Posterior vena cava (tissue), 2 donors: ENCODE results near the gene GPR31. TPM values are rescaled to one million over a fixed set of nuclear protein-coding genes. Genes with fewer than 3 reads are reported as not detected.

ENCODE experiments used
- DNase-seq: peaks from one replicate; pipeline ENCODE4 v3.0.0-alpha.2; 2020; ENCODE audit warnings: low spot score
- intact Hi-C, 2 donors: fragments of 100-400 bp; cut with DNase I; formaldehyde crosslinking; loops; one replicate each; pipeline versions ENCODE4 v1.14.1 to v1.14.2; 2022 to 2023
- total RNA-seq, 2 donors: library from RNA; stranded (reverse); fragmentation: NEBNext Ultra II Directional; extraction: Animal tissue kit (Norgen Biotek cat#: 25700); gene quantifications; one replicate each; pipeline ENCODE4 v1.2.1, GENCODE V29; 2021
- donor health status: DM: yes; HTN: yes; CAD: no.
- donor health status: DM: yes; HTN: yes; CAD: no.

Gene GPR31
- total RNA-seq, 2 donors from 2014 or later, result not detected

DNA sequence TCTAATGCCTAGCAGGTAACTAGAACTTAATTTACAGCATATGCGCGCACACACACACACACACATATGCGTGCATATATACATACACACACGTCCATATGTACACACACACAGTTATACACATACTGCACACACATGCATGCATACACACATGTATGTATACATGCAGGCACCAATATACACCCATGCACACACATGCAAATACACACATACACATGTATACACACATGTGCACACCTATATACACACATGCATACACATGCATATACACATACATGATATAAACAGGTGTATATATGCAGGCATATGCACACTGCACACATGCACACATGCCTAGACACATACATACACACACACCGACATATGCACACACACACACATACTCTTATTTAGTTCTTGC lies 33.0 kb downstream of the GPR31 start:
- intact Hi-C loops, result loop anchor here in 1 of 2 donors (10.0 kb wide), 1 partner anchor 120 kb away; no protein-coding TSS in a partner anchor
- DNase-seq, result no peak

DNA sequence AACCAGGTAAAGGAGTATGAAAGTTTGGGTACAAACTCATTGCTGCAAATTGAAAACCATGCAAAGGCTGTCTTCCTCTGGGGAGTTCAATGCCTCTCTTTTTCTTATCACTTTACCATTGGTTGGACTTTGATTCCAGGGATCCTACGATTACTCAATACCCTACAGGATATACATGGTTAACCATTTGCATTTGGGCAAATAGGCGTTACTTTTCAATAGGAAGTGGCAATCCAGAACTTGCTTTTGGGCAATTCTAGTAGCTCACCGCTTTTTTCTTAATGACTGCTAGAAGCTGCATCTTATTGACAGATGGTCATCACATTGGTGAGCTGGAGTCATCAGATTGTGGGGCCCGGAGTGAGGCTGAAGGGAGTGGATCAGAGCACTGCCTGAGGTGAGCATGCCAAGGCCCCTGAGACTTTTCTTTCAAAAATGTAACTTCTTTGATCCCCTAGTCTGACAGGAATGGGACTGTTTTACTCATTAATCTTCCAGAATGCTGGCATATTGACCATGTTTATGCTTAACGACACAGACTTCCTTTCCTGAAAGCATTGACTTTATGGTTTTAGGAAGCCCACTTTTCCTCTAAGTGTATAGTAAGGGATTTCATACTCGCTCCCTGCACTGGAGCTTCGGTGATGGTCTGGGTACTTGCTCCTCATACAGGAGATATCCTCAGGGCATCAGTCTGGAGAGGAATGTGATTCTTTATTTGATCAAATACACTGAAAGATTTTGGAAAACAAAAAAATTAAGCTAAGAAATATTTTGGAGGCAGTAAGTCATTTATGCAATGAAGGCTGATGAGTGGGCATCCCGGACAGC lies 34.7 kb downstream of the GPR31 start, which contains the start of gene CCR6:
CCR6 (plus strand) TSS at position 270 of the 831 bp plus-strand sequence. CDS start 13,039 bp downstream, outside the sequence.
- intact Hi-C loops, result loop anchor here in 1 of 2 donors (10.0 kb wide), 1 partner anchor 118 kb away; no protein-coding TSS in a partner anchor
- no peak for DNase-seq

DNA sequence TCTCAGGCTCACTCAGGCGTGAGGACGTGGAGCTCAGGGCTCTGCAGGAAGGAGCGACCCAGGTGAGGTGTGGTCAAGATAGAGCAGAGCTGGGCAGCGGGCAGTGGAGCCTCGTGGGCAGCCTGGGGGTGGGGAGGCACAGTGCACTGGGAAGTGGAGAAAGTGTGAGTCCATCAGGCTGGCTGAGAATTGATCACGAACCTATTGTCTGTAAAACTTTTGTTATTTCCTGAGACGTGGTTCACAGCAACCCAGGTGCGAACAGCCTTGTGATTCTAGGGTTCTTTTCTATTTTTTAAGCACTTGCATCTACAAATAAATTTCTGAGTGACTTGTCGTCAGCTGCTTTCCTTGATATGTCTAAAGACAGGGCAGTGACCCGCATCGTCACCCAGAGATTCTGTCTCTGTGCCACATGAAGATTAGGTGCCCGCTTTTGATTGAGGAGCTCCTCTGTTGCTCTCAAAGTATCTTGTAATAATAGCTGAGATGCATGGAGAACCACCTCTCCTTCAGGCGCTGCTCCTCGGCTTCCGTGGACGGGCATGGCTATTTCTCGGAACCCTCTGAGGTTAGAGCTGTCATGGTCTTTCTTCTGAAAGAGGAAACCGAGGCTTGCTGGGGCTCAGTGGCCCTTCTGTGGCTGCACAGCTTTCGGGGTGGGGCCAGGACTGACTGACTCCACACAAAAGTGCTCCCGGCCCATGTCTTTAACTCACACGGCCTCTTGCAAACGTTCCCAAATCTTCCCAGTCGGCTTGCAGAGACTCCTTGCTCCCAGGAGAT lies 35.5 kb downstream of the GPR31 start:
- intact Hi-C loops, result loop anchor here in 1 of 2 donors (10.0 kb wide), 1 partner anchor 117 kb away; no protein-coding TSS in a partner anchor
- no peak for DNase-seq

DNA sequence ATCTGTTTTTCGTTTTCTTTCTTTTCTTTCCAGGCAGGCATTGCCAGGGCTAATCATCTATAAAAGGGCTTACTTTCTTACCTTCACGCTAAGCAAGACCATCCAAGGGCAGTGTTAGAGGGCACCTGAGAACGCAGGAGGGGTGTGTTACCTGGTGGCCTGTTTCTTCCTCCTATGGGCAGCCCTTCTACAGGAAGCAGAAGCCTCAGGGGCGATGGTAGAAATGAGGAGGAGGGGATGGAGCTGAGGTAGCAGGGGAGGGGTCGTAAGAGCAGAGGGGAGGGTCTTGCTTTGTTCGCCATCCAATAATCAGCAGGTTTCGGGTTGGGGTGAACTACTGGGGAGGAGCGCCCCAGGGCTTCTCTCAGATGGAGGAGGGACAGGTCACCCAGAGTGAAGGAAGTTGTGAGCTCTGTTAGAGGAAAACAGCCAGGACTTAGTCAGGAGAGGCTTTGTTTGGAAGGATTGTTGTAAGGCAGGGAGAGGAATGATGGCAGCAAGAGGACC lies 36.4 kb downstream of the GPR31 start:
- intact Hi-C loops, result loop anchor here in 1 of 2 donors (10.0 kb wide), 1 partner anchor 117 kb away; no protein-coding TSS in a partner anchor
- no peak for DNase-seq

DNA sequence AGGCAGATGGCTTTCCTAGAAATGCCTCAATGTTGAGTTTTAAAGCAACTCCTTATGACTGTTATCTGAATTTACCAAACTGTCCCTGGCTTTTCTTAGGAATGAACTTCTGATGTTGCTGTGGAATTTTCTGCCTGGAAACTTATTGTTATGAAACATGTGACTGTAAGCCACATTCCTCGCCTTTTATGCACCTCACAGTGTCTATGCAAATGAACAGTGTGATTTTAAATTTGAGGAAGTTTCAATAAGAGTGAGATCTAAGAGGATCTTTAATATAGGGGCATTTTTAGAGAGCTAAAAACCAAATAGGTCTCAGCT lies 37.2 kb downstream of the GPR31 start:
- no peak for DNase-seq
- intact Hi-C loops, result loop anchor here in 1 of 2 donors (10.0 kb wide), 1 partner anchor 116 kb away; no protein-coding TSS in a partner anchor

DNA sequence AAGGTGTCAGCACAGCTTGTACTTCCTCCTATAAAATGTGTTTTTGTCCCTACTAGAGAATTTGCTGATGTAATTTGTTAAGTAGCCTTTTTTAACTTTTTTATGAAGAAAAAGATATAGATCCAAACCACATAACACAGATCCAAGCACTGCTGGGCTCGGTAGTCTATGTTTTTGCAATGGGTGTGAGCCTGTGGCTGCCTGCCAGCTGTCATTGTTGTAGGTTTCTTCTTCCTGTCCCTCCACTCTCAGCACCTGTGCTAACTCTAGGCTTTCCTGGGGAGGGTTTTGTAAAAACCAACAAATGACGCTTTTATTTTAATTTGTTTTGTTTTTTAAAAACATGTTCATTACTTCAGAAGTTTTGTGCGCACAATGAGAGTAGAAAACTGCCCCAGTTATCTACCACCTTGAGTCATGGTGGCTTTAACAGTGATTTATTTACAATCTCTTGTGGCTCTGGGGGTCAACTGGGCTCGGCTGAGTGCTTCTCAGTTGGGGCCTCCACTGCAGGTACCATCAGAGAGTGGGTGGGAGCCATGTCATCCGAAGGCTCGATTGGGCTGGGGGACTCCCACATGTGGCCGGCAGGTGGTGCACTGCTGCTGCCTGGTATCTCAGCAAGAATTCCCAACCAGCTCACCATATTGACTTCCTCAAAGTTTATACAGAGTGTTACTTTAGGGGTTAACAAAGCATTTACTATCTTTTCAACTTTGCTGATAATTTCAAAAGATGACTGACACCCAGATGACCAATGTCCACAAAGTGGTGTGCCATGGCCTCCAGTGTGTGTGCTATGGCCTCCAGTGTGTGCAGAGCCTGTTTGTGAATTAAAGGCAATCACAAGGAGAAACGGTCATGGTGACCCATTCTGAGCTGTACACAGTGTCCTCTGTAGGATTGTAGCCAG lies 37.9 kb downstream of the GPR31 start:
- no peak for DNase-seq
- intact Hi-C loops, result loop anchor here in 1 of 2 donors (10.0 kb wide), 1 partner anchor 115 kb away; no protein-coding TSS in a partner anchor

DNA sequence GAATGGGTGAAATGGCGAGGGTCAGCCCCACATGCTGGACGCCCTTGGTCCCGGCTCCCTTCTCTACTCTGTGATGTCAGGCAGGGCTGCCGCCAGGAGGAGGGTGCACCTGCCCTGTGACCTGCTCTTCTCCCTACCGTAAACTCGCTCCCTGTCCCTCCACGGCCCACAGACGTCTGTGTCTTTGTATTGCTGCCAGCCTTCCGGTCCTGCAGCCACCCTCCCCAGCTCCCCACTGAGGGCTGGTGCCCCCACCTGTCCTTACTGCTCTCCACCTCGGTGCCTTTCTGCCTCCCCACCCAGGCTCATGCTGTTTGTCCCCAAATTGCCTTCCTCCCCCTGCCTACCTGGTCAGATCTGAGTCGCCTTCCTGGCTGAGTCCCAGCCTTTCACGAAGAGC lies 38.9 kb downstream of the GPR31 start:
- intact Hi-C loops, result no loop called here
- DNase-seq, result no peak

DNA sequence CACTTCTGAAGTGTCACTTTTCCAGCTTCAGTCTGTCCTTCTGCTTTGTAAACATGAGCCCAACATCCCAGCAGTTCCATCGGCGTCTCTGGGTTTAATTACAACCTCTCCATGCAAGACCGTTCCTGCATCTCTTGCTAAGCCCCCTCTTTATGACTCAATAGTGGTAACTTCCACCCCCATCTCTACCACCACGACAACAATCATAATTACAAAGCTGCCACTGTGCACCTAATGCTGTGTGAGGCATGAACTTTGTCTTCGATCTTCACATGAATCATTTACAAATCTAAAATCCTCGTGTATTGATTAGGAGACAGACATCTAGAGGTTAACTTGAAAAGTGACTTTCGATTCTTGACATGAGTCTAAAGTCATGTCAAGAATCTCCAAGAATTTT lies 39.8 kb downstream of the GPR31 start:
- intact Hi-C loops, result no loop called here
- no peak for DNase-seq

DNA sequence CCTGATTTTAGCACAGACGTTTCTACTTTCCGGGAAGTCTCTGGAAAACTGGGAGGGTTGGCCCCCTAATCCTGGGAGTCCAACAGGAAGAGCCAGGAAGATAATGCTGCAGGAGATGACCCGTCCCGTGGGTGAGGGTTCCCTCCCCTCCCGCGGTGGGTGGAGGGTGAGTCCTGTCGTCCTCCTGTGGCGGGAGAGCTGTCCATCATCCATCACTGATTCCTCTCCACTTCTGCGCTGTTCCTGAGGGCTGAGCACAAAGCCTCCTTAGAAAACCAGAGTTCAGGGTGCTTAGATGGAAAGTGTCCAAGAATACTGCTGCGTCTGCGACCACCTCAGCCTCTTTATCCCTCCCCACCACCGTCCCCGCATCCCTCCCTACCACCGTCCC lies 40.9 kb downstream of the GPR31 start:
- DNase-seq, result no peak
- intact Hi-C loops, result no loop called here

DNA sequence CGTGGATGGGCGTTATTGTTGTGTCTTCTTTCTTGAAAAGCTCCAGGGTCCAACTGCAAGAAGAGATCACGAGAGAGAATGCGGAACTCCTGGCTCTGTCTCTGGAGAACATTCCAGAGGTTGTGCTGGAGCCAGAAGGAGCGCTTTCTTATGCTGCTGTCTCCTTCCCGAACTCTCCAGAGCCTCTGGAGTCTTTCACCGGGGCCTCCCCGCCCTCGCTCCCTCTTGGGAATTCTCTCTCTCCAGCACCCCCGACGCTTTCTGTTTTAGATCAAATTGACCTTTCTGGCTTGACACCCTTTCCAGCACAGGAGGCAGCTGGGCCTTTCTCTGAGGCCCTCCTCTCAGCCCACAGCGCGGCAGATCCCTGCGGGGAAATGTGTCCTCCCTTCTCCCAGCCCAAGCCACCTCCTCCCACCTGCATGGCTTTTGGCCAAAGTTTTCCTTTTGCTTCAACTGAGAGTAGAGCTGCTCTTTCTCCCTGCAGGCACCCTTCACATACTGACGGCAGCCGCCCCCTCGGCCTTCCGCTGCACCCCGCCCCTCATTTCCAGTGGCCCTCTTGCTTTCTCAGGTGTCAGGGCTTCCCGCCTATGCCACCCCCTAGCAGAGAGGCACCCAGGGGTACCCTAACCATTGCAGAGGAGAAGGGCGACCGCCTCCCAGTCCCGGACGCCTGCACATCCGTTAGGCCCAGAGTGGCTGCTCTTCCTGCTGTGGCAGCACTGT lies 41.5 kb downstream of the GPR31 start:
- intact Hi-C loops, result no loop called here
- no peak for DNase-seq

DNA sequence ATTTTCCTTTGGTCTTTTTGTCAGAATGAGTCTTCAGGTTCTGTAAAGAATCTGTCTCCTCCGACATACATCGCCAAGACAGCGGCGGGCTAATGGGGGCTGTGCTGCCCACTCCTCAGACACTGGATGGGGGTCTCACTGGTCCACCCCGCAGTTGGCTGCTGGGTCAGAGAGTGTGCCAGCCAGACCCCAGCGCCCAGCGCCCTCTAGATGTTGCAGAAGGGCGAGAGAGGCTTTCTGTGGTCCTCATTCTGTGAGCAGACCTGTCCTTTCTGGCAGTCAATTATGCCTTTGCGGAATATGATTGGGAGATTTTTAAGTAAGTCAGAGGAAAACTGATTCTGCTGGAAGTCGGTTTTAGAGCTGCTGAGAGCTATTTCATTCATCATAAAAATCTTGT lies 42.7 kb downstream of the GPR31 start:
- intact Hi-C loops, result no loop called here
- DNase-seq, result no peak

DNA sequence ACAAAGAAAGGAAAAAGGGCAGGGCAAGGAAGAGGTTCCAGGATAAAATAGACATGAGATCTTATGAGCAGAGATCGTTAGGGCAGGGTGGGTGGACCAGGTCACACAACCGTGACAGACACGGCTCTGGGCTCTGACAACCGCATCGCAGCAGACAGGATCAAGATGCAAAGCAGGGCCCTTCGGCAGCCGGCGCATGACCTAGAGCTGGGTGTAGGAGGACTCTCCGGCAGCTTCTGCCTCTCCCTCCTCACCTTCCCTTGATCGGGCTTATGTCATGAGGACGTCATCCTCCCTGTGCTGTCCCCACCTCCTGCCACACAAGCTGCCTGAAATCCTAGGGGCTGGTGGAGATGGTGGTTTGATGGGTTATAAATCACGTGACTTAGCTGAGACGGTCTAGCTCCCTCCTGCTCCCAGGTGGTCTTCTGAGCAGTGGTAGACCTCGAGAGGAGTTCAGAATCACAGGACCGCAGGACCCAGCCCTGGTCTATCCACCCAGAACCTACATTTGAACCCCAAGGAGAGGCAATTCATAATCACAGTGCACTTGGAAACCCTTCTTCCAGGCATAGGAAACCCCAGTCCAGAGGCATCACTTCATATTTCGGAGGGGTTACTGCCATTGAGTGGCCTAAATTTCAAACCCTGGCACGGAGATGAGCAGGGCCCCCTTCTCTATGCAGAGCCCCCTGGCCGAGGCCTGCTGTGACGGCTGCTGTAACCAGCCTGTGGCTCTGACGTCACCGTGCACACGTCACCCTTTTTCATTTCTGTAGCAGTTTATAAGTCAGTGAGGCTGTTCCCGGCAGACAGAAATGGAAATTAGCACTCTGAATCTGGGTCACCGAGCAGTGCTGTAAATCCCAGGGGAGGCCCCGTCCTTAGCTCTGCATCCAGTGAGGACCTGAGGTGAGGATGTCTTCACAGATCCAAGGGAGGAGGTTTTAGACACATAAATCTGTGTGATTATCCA lies 43.6 kb downstream of the GPR31 start:
- intact Hi-C loops, result no loop called here
- DNase-seq, result no peak

DNA sequence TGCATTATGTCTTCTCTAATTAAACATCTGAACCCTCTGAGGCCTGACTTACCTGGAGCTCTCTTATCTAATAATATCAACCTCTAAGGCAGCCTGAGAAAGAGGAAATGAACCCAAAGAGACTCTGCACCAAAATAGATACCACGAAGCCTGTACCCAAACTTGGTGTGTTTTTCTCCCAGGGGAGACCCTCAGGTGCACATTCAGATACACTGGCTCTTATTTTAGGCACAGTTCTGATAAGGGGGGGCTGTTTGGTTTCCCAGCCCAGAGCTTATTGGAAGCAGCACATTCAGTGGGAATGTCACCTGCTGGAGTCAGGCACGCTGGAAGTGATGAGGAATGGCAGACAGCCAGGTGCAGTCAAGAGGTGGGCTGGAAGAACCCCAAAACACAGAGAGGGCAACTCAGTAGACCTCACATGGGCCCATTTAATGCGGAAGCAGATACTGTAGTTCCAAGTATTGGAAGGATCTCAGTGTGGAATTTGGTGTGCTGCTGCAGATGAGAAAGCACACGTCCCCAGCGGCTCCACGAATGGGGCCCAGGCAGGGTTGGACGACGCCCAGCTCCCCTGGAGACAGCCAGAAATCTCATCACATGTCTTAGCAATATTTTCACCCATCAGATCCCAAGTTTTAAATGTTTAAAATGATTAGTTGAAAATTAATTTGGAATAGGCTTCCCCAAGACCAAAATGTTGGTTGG lies 44.6 kb downstream of the GPR31 start:
- no peak for DNase-seq
- intact Hi-C loops, result no loop called here

DNA sequence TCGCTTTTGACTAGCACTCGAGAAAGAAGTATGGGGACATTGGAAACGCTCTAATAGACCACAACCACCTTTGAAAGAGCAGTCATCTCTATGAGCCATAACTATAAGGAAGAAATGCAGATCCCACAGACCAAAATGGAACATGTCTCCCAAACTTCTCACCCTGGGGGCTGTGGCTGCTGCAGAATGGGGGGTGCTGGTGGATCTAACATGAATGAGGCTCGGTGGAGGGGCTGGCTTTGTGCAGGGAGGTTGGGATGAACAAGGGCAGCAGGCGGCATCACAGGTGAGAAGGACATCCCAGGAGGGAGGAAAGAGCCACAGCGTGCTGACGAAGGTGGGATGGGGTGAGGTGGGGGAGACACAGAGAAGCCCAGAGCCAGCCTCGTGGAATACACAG lies 45.4 kb downstream of the GPR31 start:
- intact Hi-C loops, result no loop called here
- no peak for DNase-seq

DNA sequence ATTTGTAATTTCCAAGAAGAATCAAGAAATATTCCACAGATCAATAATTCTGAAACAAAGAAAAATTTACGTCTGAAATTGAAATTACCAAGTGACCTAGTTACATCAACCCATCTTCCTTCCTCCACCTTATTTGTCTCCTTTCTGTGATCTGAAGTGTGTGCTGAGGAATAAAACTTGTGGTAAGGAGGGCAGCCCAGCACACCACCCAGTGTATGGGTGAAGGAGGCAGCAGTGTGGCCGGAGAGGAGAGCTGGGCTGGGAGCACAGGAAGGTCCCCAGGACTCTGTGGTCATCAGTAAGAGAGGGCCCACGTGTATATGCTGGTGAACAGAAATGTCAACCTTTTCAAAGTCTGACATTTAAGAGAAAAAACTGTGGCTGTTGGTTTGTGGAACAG lies 46.2 kb downstream of the GPR31 start:
- intact Hi-C loops, result no loop called here
- DNase-seq, result no peak

DNA sequence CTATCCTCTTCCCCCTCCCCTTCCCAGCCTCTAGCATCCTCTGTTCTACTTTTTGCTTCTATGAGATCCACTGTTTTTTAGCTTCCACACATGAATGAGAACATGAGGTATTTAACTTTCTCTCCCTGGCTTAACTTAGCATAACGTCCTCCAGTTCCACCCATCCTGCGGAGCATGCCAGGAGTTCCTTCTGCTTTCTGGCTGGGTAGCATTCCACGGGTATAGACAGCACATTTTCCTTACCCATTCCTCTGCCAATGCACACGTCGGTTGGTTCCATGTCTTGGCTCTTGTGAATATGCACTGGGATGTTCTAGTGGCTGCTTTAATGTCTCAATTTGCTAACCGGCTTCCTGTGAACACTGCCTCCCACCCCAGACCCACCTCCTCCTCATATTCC lies 48.1 kb downstream of the GPR31 start:
- no peak for DNase-seq
- intact Hi-C loops, result no loop called here

DNA sequence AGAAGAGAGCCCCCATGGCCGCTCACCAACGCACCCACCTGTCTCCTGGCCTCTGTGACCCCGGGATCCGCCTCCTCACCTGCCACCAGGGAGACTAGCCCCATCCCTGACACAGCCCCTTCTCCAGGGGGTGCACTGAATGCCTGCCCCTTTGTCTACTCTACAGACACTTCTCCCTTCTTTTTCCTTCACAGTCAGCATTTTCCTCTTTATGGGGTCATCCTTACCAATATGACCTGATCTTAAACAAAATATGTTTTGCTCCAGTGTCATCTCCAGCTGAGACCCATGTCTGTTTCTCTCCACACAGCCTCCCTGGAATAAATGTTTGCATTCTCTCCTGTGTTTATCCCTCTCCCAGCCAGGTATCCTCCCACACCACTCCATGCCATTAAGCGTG lies 49.5 kb downstream of the GPR31 start:
- DNase-seq, result no peak
- intact Hi-C loops, result no loop called here
